HepG2 (cell line): ENCODE measurements around the gene RAB3A. TPM values are rescaled to one million over a fixed set of nuclear protein-coding genes. Genes with fewer than 3 reads are reported as not detected.

Experiments
- ATF1 ChIP-seq: IDR thresholded peaks from 2 replicates; pipeline ENCODE4 v1.6.1; 2016; ENCODE audit warnings: mild to moderate bottlenecking, control low read depth
- FOXK1 ChIP-seq: sonication (generic); formaldehyde crosslinking; IDR thresholded peaks from 2 replicates; pipeline ENCODE4 v1.4.0; 2020; ENCODE audit warnings: low read depth, missing genetic modification reagents, borderline replicate concordance
- GLMP ChIP-seq: sonication (generic); formaldehyde crosslinking; IDR thresholded peaks from 2 replicates; pipeline ENCODE4 v1.9.0; 2021; ENCODE audit warnings: missing genetic modification reagents, mild to moderate bottlenecking, borderline replicate concordance
- GPN1 ChIP-seq: sonication (generic); formaldehyde crosslinking; IDR thresholded peaks from 2 replicates; pipeline ENCODE4 v1.5.1; 2020; ENCODE audit warnings: missing genetic modification reagents, borderline replicate concordance
- GZF1 ChIP-seq: sonication (generic); formaldehyde crosslinking; IDR thresholded peaks from 2 replicates; pipeline ENCODE4 v1.5.1; 2020; ENCODE audit warnings: mild to moderate bottlenecking, missing genetic modification reagents
- HDAC1 ChIP-seq: sonication (generic); formaldehyde crosslinking; IDR thresholded peaks from 2 replicates; pipeline ENCODE4 v1.5.1; 2020; ENCODE audit warnings: mild to moderate bottlenecking, missing genetic modification reagents
- HINFP ChIP-seq: sonication (generic); formaldehyde crosslinking; IDR thresholded peaks from 2 replicates; pipeline ENCODE4 v1.4.0; 2020; ENCODE audit warnings: low read depth, mild to moderate bottlenecking, missing genetic modification reagents
- KLF9 ChIP-seq: IDR thresholded peaks from 2 replicates; pipeline ENCODE4 v1.6.1; 2016; ENCODE audit warnings: low read depth
- MED13 ChIP-seq: sonication (generic); formaldehyde crosslinking; IDR thresholded peaks from 2 replicates; pipeline ENCODE4 v1.5.0; 2020; ENCODE audit warnings: missing genetic modification reagents
- MEIS1 ChIP-seq: sonication (generic); formaldehyde crosslinking; IDR thresholded peaks from 2 replicates; pipeline ENCODE4 v1.9.0; 2021; ENCODE audit warnings: mild to moderate bottlenecking, missing genetic modification reagents, moderate library complexity, borderline replicate concordance
- NFE2 ChIP-seq: sonication (generic); formaldehyde crosslinking; IDR thresholded peaks from 2 replicates; pipeline ENCODE4 v1.4.0; 2020; ENCODE audit warnings: missing genetic modification reagents
- RBFOX2 ChIP-seq: fragments of 200-400 bp; formaldehyde crosslinking; IDR thresholded peaks from 2 replicates; pipeline ENCODE4 v1.6.1; 2017; ENCODE audit warnings: low read depth, mild to moderate bottlenecking, low read length
- RBM22 ChIP-seq: fragments of 200-400 bp; formaldehyde crosslinking; optimal IDR thresholded peaks from 2 replicates; pipeline ENCODE3; 2017; ENCODE audit warnings: mild to moderate bottlenecking, low read length, moderate library complexity
- SIX1 ChIP-seq: sonication (generic); formaldehyde crosslinking; IDR thresholded peaks from 2 replicates; pipeline ENCODE4 v1.4.0; 2020; ENCODE audit warnings: missing genetic modification reagents, borderline replicate concordance
- SNRNP70 ChIP-seq: fragments of 200-400 bp; formaldehyde crosslinking; IDR thresholded peaks from 2 replicates; pipeline ENCODE4 v1.6.1; 2017; ENCODE audit warnings: mild to moderate bottlenecking, low read depth, low read length, moderate library complexity
- TMF1 ChIP-seq: sonication (generic); formaldehyde crosslinking; IDR thresholded peaks from 2 replicates; pipeline ENCODE4 v1.8.1; 2022; ENCODE audit warnings: low read depth, missing genetic modification reagents
- TP53 ChIP-seq: sonication (generic); formaldehyde crosslinking; conservative IDR thresholded peaks from 2 replicates; pipeline ENCODE4 v1.4.0; 2020; ENCODE audit warnings: missing genetic modification reagents
- ZGPAT ChIP-seq: IDR thresholded peaks from 2 replicates; pipeline ENCODE4 v1.6.1; 2016; ENCODE audit warnings: mild to moderate bottlenecking
- ZNF12 ChIP-seq: sonication (generic); formaldehyde crosslinking; IDR thresholded peaks from 2 replicates; pipeline ENCODE4 v1.5.0; 2020; ENCODE audit warnings: missing genetic modification reagents
- ZNF24 ChIP-seq: fragments of 450-650 bp; IDR thresholded peaks from 2 replicates; pipeline ENCODE4 v1.6.1; 2017; ENCODE audit warnings: antibody characterized with exemption, mild to moderate bottlenecking
- ZNF275 ChIP-seq: sonication (generic); formaldehyde crosslinking; IDR thresholded peaks from 2 replicates; pipeline ENCODE4 v1.8.0; 2022; ENCODE audit warnings: missing genetic modification reagents, mild to moderate bottlenecking, inconsistent platforms, borderline replicate concordance
- ZNF512B ChIP-seq: sonication (generic); formaldehyde crosslinking; IDR thresholded peaks from 2 replicates; pipeline ENCODE4 v1.5.1; 2020; ENCODE audit warnings: missing genetic modification reagents, mild to moderate bottlenecking, borderline replicate concordance
- ZNF83 ChIP-seq: sonication (generic); formaldehyde crosslinking; IDR thresholded peaks from 2 replicates; pipeline ENCODE4 v1.4.0; 2020; ENCODE audit warnings: missing genetic modification reagents, mild to moderate bottlenecking, borderline replicate concordance
- polyA plus RNA-seq, 8 experiments: library from polyadenylated mRNA; depleted of rRNA in 3 of 8; stranded (reverse) in 7 of 8; unstranded in 1 of 8; fragments of >200 nt; fragmentation: Illumina TruSeq in 4 of 8; extraction: Trizol in 4 of 8; gene quantifications; 2 replicates each; pipeline versions ENCODE4 v1.2.1 to v1.2.3, GENCODE V29; 2011 to 2016; ENCODE audit warnings: low read depth in 4 of 8, missing spikeins in 1 of 8, mixed read lengths in 1 of 8; ENCODE audit not compliant: insufficient read depth in 1 of 8
- total RNA-seq, 5 experiments: library from RNA; depleted of rRNA; stranded (reverse); fragments of >200 nt; fragmentation: Illumina TruSeq; extraction: Trizol; gene quantifications; 2 replicates each; pipeline ENCODE4 v1.2.3, GENCODE V29; 2016; ENCODE audit warnings: low read depth in 1 of 5

Gene RAB3A
- total and polyA plus RNA-seq, 2 of the 13 experiments (the other 11 are each of a cell fraction or from before 2014, with no cell fraction given), result 0.58 to 0.98 TPM

GRCh38 chr19:18152817-18153555, 50.9 kb downstream of the RAB3A start, which contains the start of gene PIK3R2 (continued):
- TF ChIP-seq ZNF275 (no peak; the same call in 1 of the 2 replicates), ZNF12 (CRISPR knock-in tag) (no peak), GLMP (CRISPR knock-in tag) (no peak), TMF1 (CRISPR knock-in tag) (0 out of 2 replicates have a peak, but pooled peaks have one; percentile 36), HDAC1 (CRISPR knock-in tag) (peak; percentile 69), SNRNP70 (no peak), HINFP (CRISPR knock-in tag) (no peak), MED13 (no peak), RBFOX2 (peak; percentile 87), GPN1 (CRISPR knock-in tag) (no peak), ZNF512B (CRISPR knock-in tag) (no peak), ZNF83 (CRISPR knock-in tag) (no peak), ZGPAT (CRISPR knock-in tag) (no peak), GZF1 (CRISPR knock-in tag) (no peak), SIX1 (CRISPR knock-in tag) (no peak), TP53 (CRISPR knock-in tag) (no peak), ATF1 (CRISPR knock-in tag) (no peak), MEIS1 (CRISPR knock-in tag) (no peak), ZNF24 (no peak), FOXK1 (CRISPR knock-in tag) (no peak), NFE2 (no peak), RBM22 (no peak), KLF9 (CRISPR knock-in tag) (no peak)
